Pancreas (tissue), 10 donors: ENCODE measurements around the gene TMEM98. TPM values are rescaled to one million over a fixed set of nuclear protein-coding genes. Genes with fewer than 3 reads are reported as not detected.
"Not testable (repeated sequence)": the region's sequence is repeated elsewhere in the genome, so short reads cannot be mapped to it uniquely, and the experiment has no call there.

Experiments used
- ATAC-seq, 4 donors: fragments of 200-7000 bp; cut with Tn5 transposase; one replicate each; pipeline versions ENCODE4 v1.8.0 to v1.9.1; 2020; ENCODE audit warnings: mild to moderate bottlenecking in 4 of 4, moderate library complexity in 4 of 4
- DNase-seq, 6 donors: peaks; one replicate each; pipeline ENCODE4 v3.0.0-alpha.2; 2020
- FAIRE-seq: peaks from 2 replicates; lab custom pipeline; 2012; peaks lifted over from hg19 to GRCh38; lab: Jason Lieb, UNC
- H3K27ac ChIP-seq, 4 donors: fragments of 200-600 bp; sonication (generic); 1 replicate in 3 of 4; 2 replicates in 1 of 4; pipeline versions ENCODE4 v1.5.0 to v1.8.0; 2020
- H3K27me3 ChIP-seq, 4 donors: fragments of 200-600 bp; one replicate each; pipeline ENCODE4 v1.8.0; 2021
- H3K36me3 ChIP-seq, 3 donors: fragments of 200-600 bp; sonication (generic) in 1 of 3; one replicate each; pipeline versions ENCODE4 v1.5.0 to v1.8.0; 2020 to 2021
- H3K4me1 ChIP-seq, 3 donors: fragments of 200-600 bp; one replicate each; pipeline ENCODE4 v1.8.0; 2021
- H3K4me3 ChIP-seq, 4 donors: fragments of 200-600 bp; sonication (generic) in 2 of 4; one replicate each; pipeline versions ENCODE4 v1.5.0 to v1.8.0; 2020 to 2021
- H3K9me3 ChIP-seq, 4 donors: fragments of 200-600 bp; one replicate each; pipeline ENCODE4 v1.8.0; 2021
- WGBS, 2 donors: extraction: QIAGEN DNeasy Blood & Tissue Kit; methylation state at CpG; one replicate each; pipeline ENCODE4 v1.1.7; 2013; 5-methylcytosine and 5-hydroxymethylcytosine counted together
- intact Hi-C, 3 donors: fragments of 100-400 bp; cut with DNase I; formaldehyde crosslinking; loops; one replicate each; pipeline versions ENCODE4 v1.11.1 to v1.14.2; 2022
- polyA plus RNA-seq, 2 donors: library from polyadenylated mRNA; stranded (reverse); fragments of 200-250 nt; gene quantifications; one replicate each; pipeline ENCODE4 v1.2.3, GENCODE V29; 2013
- total RNA-seq, 6 donors: library from RNA; stranded (reverse); fragmentation: NEBNext Ultra II Directional in 4 of 6; extraction: Animal tissue kit (Norgen Biotek cat#: 25700) in 4 of 6; gene quantifications; one replicate each; pipeline versions ENCODE4 v1.2.1 to v1.2.4, GENCODE V29; 2021 to 2023
- TF ChIP-seq, protein P1 (sequence below), 4 donors: fragments of 200-600 bp; sonication (generic) in 3 of 4; IDR thresholded peaks; one replicate each; pipeline versions ENCODE4 v1.5.0 to v1.8.0; 2021; ENCODE audit warnings: antibody characterized with exemption in 4 of 4
- donor health status: healthy with polysubstance abuse.
- donor health status: DM: no; HTN: no; CAD: no; lungs with moderate emphysema.
- donor health status: DM: no; HTN: no; CAD: no.
- donor health status: control.
- donor health status: control.
- donor health status: Bipolar disorder and iron deficiency.
- donor health status: DM: yes; HTN: yes; CAD: no.
- donor health status: DM: no; HTN: no; CAD: no.
- donor health status: DM: no; HTN: no; CAD: no.
- donor health status: DM: yes; HTN: yes; CAD: no.

TMEM98 gene
- total and polyA plus RNA-seq, 8 donors: 16.6 to 62.1 (median 36.5) TPM

- Histone ChIP-seq H3K27ac (no peak overlapping the region), H3K4me3 (no peak overlapping the region), H3K27me3 (no peaks in the 10 kb centered on the region), H3K4me1 (no peaks in the 10 kb centered on the region), H3K36me3 (no peaks in the 10 kb centered on the region), H3K9me3 (no peaks in the 10 kb centered on the region)
- no peak for DNase-seq
- ATAC-seq: no peak
- WGBS, 2 donors: 84 to 91% methylated on average over 5 of the region's 5 CpGs
- no peak for FAIRE-seq
- intact Hi-C loops: no loop called here
- TF ChIP-seq, protein P1, sequence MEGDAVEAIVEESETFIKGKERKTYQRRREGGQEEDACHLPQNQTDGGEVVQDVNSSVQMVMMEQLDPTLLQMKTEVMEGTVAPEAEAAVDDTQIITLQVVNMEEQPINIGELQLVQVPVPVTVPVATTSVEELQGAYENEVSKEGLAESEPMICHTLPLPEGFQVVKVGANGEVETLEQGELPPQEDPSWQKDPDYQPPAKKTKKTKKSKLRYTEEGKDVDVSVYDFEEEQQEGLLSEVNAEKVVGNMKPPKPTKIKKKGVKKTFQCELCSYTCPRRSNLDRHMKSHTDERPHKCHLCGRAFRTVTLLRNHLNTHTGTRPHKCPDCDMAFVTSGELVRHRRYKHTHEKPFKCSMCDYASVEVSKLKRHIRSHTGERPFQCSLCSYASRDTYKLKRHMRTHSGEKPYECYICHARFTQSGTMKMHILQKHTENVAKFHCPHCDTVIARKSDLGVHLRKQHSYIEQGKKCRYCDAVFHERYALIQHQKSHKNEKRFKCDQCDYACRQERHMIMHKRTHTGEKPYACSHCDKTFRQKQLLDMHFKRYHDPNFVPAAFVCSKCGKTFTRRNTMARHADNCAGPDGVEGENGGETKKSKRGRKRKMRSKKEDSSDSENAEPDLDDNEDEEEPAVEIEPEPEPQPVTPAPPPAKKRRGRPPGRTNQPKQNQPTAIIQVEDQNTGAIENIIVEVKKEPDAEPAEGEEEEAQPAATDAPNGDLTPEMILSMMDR (IDR thresholded peaks at IDR 0.05): no peak
These were observed 10.1 kb upstream of the TMEM98 start for GRCh38 chr17:32917842-32918241.

- H3K4me3 ChIP-seq, intact Hi-C loops, H3K36me3 ChIP-seq, H3K27ac ChIP-seq, ATAC-seq, H3K4me1 ChIP-seq, H3K9me3 ChIP-seq, DNase-seq, H3K27me3 ChIP-seq: not testable (repeated sequence)
- WGBS, 2 donors: 78 to 93% methylated on average over 4 of the region's 4 CpGs
- peak; percentile 41 for FAIRE-seq
These were observed 8.1 kb upstream of the TMEM98 start for GRCh38 chr17:32919876-32920275.

GRCh38 chr17:32920293-32920692 is 7.7 kb upstream of the TMEM98 start:
- TF ChIP-seq, protein P1 (IDR thresholded peaks at IDR 0.05): no peak
- Histone ChIP-seq H3K9me3 (no peaks in the 10 kb centered on the region), H3K36me3 (no peaks in the 10 kb centered on the region), H3K27ac (no peak overlapping the region), H3K4me3 (no peak overlapping the region), H3K4me1 (no peaks in the 10 kb centered on the region), H3K27me3 (no peaks in the 10 kb centered on the region)
- FAIRE-seq (no peak), DNase-seq (no peak), ATAC-seq (no peak)
- intact Hi-C loops: no loop called here
- WGBS, 2 donors: 85 to 87% methylated on average over 8 of the region's 8 CpGs

- H3K4me1 ChIP-seq: no peaks in the 10 kb centered on the region
- no peak overlapping the region for H3K27ac ChIP-seq
- H3K27me3 ChIP-seq: no peaks in the 10 kb centered on the region
- ATAC-seq: no peak
- TF ChIP-seq, protein P1 (IDR thresholded peaks at IDR 0.05): no peak
- no peak for DNase-seq
- H3K4me3 ChIP-seq: no peak overlapping the region
- 82 to 83% methylated on average over 10 of the region's 10 CpGs for WGBS, 2 donors
- H3K9me3 ChIP-seq: no peaks in the 10 kb centered on the region
- no peak for FAIRE-seq
- intact Hi-C loops: no loop called here
- H3K36me3 ChIP-seq: no peaks in the 10 kb centered on the region
These were observed 6.9 kb upstream of the TMEM98 start for GRCh38 chr17:32921017-32921416.

GRCh38 chr17:32923905-32924304 is 4.0 kb upstream of the TMEM98 start:
- FAIRE-seq, H3K4me1 ChIP-seq, intact Hi-C loops, H3K9me3 ChIP-seq, H3K36me3 ChIP-seq, H3K27me3 ChIP-seq, DNase-seq, ATAC-seq, H3K27ac ChIP-seq, H3K4me3 ChIP-seq: not testable (repeated sequence)
- 88 to 97% methylated on average over 3 of the region's 3 CpGs for WGBS, 2 donors

GRCh38 chr17:32926183-32926582 is 1.8 kb upstream of the TMEM98 start:
- TF ChIP-seq, protein P1 (IDR thresholded peaks at IDR 0.05): no peak
- WGBS, 2 donors: 86 to 96% methylated on average over 5 of the region's 5 CpGs
- FAIRE-seq: no peak

GRCh38 chr17:32926789-32927188 is 1.2 kb upstream of the TMEM98 start:
- FAIRE-seq, H3K27me3 ChIP-seq, H3K27ac ChIP-seq, H3K4me3 ChIP-seq, DNase-seq, H3K36me3 ChIP-seq, H3K4me1 ChIP-seq, intact Hi-C loops, ATAC-seq, H3K9me3 ChIP-seq: not testable (repeated sequence)
- 92 to 96% methylated on average over 8 of the region's 8 CpGs for WGBS, 2 donors

More at GRCh38 chr17:32926183-32926582, 1.8 kb upstream of the TMEM98 start:
- Histone ChIP-seq H3K27me3 (no peaks in the 10 kb centered on the region), H3K27ac (no peak overlapping the region), H3K4me1 (peaks cover 0 to 4% (median 4%) of the 10 kb centered on the region in 3 donors), H3K4me3 (no peak overlapping the region), H3K9me3 (no peaks in the 10 kb centered on the region), H3K36me3 (no peaks in the 10 kb centered on the region)
- intact Hi-C loops: no loop called here
- DNase-seq: no peak
- no peak for ATAC-seq
